IMR-90 (cell line): ENCODE data around the gene ACY1.

ENCODE experiments used
- BHLHE40 ChIP-seq: fragments of 150-350 bp; IDR thresholded peaks from 2 replicates; pipeline ENCODE4 v1.6.1; 2016; ENCODE audit warnings: mild to moderate bottlenecking, low read depth, low read length
- CEBPB ChIP-seq: IDR thresholded peaks from 2 replicates; pipeline ENCODE4 v1.6.1; 2012; ENCODE audit warnings: low read depth, low read length, improper control_type of control experiment
- CHD1 ChIP-seq: IDR thresholded peaks from 2 replicates; pipeline ENCODE4 v1.6.1; 2012; ENCODE audit warnings: low read depth, low read length, improper control_type of control experiment
- FOS ChIP-seq: fragments of 150-350 bp; IDR thresholded peaks from 2 replicates; pipeline ENCODE4 v1.6.1; 2016; ENCODE audit warnings: low read depth, low read length
- MAZ ChIP-seq: IDR thresholded peaks from 2 replicates; pipeline ENCODE4 v1.6.1; 2012; ENCODE audit warnings: low read depth, mild to moderate bottlenecking, low read length, improper control_type of control experiment, moderate library complexity, borderline replicate concordance
- POLR2A ChIP-seq: IDR thresholded peaks from 2 replicates; pipeline ENCODE4 v1.6.1; 2012; ENCODE audit warnings: mild to moderate bottlenecking, low read depth, low read length
- RAD21 ChIP-seq: IDR thresholded peaks from 2 replicates; pipeline ENCODE4 v1.6.1; 2012; ENCODE audit warnings: low read length, improper control_type of control experiment
- TF ChIP-seq, protein P1 (sequence below): conservative IDR thresholded peaks from 2 replicates; pipeline ENCODE4 v1.5.1; 2012; ENCODE audit warnings: mild to moderate bottlenecking, low read depth, low read length, improper control_type of control experiment
- TF ChIP-seq, protein P2 (sequence below): fragments of 150-350 bp; IDR thresholded peaks from 2 replicates; pipeline ENCODE4 v1.6.1; 2017; ENCODE audit warnings: mild to moderate bottlenecking, antibody characterized with exemption, low read length, low read depth

DNA sequence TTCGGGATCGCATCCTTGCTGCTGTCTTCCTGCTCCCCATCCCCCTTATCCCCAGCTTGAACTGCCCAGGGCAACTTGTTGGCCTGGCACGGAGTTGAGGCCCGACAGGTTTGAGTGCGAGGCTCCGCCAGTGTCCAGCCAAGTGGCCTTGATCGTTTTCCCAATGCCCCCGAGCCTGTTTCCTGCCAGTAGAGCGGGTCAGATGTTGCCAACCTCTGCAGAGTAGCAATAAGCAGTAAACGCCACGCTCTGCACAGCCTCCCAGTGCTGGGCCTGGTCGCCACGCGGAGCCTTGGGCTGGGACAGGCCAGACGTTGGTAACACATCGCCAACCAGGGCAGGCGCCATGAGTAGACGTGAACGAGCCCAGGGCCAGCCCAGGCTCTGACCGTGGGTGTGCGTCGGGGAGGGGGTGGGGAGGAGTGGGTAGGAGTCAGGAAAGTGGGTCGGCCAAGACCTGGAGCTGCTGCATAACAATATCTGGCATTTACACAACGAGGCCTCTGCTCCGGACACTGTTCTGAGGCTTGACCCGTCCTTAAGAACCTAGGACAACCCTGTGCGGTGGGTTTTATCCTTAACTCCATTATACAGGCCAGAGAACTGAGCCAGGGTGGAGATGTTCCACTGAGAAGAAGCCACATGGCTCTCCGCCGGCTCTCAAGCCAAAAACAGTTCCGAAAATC lies 8.9 kb upstream of the ACY1 start:
- TF ChIP-seq RAD21 (no peak), POLR2A (no peak), CHD1 (no peak), CEBPB (no peak), MAZ (no peak), BHLHE40 (no peak), FOS (no peak)
- TF ChIP-seq, protein P1, sequence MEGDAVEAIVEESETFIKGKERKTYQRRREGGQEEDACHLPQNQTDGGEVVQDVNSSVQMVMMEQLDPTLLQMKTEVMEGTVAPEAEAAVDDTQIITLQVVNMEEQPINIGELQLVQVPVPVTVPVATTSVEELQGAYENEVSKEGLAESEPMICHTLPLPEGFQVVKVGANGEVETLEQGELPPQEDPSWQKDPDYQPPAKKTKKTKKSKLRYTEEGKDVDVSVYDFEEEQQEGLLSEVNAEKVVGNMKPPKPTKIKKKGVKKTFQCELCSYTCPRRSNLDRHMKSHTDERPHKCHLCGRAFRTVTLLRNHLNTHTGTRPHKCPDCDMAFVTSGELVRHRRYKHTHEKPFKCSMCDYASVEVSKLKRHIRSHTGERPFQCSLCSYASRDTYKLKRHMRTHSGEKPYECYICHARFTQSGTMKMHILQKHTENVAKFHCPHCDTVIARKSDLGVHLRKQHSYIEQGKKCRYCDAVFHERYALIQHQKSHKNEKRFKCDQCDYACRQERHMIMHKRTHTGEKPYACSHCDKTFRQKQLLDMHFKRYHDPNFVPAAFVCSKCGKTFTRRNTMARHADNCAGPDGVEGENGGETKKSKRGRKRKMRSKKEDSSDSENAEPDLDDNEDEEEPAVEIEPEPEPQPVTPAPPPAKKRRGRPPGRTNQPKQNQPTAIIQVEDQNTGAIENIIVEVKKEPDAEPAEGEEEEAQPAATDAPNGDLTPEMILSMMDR, result no peak
- TF ChIP-seq, protein P2, sequence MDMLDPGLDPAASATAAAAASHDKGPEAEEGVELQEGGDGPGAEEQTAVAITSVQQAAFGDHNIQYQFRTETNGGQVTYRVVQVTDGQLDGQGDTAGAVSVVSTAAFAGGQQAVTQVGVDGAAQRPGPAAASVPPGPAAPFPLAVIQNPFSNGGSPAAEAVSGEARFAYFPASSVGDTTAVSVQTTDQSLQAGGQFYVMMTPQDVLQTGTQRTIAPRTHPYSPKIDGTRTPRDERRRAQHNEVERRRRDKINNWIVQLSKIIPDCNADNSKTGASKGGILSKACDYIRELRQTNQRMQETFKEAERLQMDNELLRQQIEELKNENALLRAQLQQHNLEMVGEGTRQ, result no peak
